GDM1 (cell line): ENCODE data around the gene SORL1-AS1.

ENCODE experiments used
- DNase-seq: peaks from one replicate; lab custom pipeline; 2025; lab: John Stamatoyannopoulos, UW

The SORL1-AS1 gene

GRCh38 chr11:121451986-121452608 lies 670 bp downstream of the SORL1-AS1 start, which contains the start of gene SORL1:
Gene SORL1 (plus strand): TSS chr11:121452314. CDS start chr11:121452332, 18 bp downstream.
- peak; percentile 39 for DNase-seq

GRCh38 chr11:121451178-121451985 lies 1.4 kb downstream of the SORL1-AS1 start:
- DNase-seq = no peak

- no peak for DNase-seq
Observed at GRCh38 chr11:121450401-121450800, 2.4 kb downstream of the SORL1-AS1 start.

GRCh38 chr11:121449626-121450025 lies 3.1 kb downstream of the SORL1-AS1 start:
- DNase-seq = no peak

GRCh38 chr11:121449123-121449522 lies 3.6 kb downstream of the SORL1-AS1 start:
- DNase-seq = no peak

DNA sequence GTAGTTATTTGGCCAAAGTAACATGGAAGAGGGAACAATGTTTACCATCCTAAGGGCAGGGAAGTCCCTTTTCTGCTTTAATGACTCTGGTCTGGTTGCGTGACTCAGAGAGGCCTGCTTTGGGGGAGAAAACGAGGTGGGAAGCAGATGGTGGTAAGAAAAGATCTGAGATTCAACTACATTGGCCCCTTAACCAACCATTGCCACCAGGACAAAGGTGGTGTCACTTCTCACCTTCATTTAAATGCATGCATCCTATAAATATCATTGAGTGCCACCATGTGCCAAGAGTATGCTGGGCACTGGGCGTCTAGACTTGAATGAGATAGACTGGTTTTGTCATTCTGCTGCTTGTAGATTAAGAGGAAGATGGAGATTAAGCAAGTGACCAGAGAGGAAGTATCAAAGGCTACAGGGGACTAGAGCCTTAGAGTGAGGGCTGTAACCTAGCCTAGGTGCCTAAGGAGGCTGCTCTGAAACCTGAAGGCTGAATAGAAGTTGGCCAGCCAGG lies 4.3 kb downstream of the SORL1-AS1 start:
- DNase-seq = no peak

GRCh38 chr11:121448011-121448410 lies 4.8 kb downstream of the SORL1-AS1 start:
- no peak for DNase-seq

- DNase-seq = no peak
Observed at GRCh38 chr11:121446752-121447156, 6.0 kb downstream of the SORL1-AS1 start.

DNA sequence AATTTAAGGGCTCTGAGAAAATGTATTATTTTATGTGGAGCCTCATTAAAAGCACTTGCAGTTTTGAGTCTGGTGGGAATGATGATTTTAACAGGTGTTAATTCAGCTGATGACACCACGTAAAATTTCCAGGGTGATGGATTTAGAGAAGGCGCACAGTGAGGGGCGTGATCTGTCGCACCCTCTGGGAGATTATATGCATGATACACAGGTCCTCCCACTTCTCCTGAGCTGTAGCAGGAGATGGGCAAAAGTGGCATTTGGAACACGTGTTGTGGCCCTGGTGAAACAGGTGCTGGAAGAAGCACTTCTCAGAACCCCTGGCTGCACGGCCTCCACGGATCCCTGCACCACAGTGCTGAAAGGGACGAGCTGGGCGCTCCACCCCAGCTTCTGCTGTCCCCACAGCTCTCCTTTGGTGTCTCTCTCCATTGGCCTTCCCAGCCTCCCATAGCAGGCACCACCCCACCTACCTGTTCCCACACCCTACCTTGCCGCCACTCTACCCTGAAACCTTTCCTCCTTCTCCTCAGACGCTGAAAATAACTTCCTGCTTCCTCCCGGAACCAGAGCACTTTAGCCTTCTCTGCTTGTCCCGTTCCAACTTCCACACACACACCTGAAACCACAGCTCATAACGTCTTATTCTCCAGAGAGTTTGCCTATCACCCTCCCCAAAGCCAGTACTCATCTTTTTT lies 7.5 kb downstream of the SORL1-AS1 start:
- DNase-seq = no peak

DNA sequence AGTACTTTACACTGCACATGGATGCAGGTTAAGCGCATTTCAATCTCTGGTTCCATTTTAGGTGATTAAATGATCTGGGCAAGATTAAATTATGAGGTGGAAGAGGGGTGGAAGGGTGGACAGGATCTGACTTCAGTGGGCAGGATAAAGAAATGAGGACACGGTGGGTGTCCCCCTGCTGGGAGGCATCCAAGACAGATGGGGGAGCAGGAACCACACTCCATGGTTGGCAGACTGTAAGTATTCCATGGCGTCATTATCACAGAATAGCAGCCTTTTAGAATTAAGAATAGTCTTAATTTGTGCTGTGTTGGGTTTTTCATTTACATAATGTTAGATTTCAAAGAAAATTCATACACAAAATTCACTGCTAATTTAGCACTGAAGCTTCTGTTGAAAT lies 8.2 kb downstream of the SORL1-AS1 start:
- DNase-seq = no peak

- no peak for DNase-seq
Observed at GRCh38 chr11:121443688-121444275, 9.0 kb downstream of the SORL1-AS1 start.

- DNase-seq = no peak
Observed at GRCh38 chr11:121441521-121441920, 11.2 kb downstream of the SORL1-AS1 start.

DNA sequence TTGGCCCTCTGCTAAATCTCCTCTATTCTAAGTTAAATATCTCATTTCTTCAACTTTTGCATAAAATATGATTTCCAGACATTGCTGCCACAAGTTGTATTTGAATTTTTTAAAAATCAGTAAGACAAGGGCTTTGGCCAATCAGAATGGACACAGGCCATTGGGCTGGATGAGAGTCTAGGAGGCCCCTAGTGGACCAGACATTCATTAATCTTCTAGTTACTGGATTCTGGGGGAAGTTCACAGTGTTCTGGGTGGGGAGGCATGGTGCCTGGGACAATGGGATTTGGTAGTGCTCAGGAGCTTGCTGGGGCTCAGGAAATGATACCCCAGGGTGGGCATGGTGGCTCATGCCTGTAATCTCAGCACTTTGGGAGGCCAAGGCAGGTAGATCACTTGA lies 13.0 kb downstream of the SORL1-AS1 start:
- DNase-seq = no peak

DNA sequence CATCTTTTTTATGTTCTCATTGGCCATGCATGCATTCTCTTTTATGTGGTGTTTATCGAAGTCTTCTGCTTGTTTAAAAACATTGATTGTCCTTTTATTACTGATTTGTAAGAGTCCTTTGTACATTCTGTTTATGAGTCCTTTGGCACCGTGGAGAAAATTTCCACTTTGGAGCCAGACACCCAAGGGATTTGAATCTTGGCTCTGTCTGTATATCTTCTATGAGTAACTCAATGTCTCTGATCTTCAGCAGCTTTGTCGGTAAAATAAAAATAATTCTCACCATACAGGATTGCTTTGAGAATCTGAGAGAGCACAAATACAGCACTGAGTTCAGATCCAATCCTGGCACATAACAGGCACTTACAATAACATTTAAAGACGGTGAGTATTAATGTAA lies 13.4 kb downstream of the SORL1-AS1 start:
- DNase-seq = no peak

DNA sequence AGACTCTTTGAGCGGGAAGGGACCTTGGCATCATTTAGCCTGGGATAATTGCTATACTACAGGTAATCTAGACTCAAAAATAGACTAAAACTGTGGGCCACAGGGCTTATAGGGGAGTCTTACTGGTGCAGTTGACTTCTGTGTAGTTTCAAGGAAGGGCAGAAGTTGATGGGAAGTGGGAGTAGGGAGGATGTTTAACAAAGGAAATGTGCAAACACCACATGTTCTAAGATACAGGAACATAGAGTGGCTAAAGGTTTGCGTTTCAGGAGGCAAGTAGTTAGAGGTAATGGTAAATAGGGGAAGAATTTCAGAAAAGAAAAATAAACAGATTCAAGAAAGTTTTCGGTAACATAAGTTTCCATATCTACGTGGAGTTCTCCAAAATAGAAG lies 15.1 kb downstream of the SORL1-AS1 start:
- no peak for DNase-seq

GRCh38 chr11:121437018-121437685 lies 15.6 kb downstream of the SORL1-AS1 start:
- no peak for DNase-seq

DNA sequence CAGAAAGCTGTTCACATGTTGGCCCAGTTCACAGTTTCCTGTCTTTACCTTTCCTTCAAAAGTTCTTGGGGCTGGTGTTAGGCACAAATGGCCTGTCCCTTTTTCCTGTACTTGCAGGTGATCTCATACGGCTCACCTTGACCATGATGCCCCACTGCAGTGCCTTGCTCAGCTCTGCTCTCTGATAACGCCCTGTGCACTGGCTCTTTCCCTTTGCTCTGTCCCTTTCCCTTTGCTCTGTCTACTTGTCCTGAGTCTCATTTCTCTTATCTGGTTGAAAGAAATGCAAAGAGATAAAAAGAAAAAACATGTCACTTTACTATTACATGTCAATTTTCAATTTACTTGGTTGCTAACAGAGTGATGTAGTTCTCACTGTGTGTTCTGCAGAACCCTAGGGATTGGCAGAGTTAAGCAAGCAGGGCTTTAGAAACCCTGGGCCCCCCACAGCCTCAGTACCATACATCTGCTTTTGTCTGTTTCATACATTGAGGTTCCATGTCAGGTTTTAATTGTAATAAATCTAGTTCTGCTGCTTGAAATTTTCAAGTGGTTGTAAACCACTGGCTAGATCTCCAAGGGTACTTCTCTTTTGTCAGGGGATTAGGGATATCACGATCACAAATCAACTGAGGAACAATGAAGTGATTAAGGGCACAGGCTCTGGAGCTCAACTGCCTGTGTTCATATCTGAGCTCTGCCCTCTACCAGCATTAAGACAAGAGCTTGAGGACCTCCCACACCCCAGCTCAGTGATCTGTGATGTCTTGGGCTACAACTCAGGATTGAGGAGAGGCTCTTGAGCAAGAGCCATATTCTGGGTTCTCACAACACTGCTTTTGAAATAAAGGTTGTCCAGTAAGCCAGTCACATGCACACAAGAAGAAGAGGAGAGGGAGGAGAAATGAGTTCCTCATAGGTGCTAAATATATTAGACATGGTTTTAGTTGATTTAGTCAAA lies 16.9 kb downstream of the SORL1-AS1 start:
- no peak for DNase-seq

DNA sequence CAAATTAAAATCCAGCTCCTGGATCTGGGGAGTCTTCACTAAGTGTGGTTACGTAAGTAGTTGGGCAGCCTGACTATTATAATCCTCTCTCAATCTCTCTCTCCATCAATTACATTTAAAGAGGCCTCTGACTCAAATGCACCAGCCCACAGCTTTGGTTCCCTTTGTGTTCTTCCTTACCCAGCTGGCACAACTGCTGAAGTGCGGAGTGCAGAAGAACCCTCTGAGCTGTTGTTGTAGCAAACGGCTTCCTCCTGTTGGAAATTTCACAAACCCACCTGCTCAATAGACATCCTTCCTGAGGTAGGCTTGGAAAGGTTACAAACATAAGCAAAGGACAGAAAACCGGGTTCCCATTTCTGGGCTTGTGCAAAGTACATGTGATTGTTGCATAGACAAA lies 17.6 kb downstream of the SORL1-AS1 start:
- DNase-seq = no peak

- no peak for DNase-seq
Observed at GRCh38 chr11:121431820-121432526, 20.8 kb downstream of the SORL1-AS1 start.

DNA sequence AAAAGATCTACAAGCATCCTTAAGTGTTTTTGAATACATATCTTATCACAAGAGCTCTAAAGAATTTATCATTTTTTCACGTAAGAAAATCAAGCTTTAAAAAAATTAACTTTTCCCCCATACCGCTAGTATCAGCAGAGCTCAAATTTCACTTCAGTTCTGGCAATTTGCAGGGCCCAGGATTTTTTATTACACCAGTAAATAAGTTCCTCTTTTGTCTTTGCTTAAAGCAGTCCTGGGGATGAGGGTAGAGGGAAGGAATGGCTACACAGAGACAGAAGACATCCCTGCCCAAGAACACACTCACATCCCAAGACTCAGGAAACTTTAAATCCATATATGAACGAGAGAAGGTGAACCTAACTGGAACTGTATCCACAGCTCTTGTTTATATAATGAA lies 23.2 kb downstream of the SORL1-AS1 start:
- no peak for DNase-seq
